Measurements from ENCODE around the gene DDX54.

DNA sequence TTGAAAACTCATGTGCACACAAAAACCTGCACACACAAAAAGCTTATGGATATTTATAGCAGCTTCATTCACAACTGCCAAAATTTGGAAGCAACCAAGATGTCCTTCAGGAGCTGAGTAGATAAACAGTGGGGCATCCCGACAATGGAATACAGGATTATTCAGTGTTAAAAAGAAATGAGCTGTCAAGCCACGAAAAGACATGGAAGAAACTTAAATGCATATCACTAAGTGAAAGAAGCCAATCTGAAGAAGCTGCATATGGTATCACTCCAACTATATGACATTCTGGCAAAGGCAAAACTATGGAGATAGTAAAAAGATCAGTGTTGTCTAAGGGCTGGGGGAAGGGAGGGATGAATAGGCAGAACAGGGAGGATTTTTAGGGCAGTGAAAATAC is 30.7 kb upstream of the DDX54 start:
- TF ChIP-seq, protein P1, sequence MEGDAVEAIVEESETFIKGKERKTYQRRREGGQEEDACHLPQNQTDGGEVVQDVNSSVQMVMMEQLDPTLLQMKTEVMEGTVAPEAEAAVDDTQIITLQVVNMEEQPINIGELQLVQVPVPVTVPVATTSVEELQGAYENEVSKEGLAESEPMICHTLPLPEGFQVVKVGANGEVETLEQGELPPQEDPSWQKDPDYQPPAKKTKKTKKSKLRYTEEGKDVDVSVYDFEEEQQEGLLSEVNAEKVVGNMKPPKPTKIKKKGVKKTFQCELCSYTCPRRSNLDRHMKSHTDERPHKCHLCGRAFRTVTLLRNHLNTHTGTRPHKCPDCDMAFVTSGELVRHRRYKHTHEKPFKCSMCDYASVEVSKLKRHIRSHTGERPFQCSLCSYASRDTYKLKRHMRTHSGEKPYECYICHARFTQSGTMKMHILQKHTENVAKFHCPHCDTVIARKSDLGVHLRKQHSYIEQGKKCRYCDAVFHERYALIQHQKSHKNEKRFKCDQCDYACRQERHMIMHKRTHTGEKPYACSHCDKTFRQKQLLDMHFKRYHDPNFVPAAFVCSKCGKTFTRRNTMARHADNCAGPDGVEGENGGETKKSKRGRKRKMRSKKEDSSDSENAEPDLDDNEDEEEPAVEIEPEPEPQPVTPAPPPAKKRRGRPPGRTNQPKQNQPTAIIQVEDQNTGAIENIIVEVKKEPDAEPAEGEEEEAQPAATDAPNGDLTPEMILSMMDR (IDR thresholded peaks at IDR 0.05) = no peak
- TF ChIP-seq POLR2A (IDR thresholded peaks at IDR 0.05) = no peak
- TF ChIP-seq EP300 (IDR thresholded peaks at IDR 0.05) = no peak
